ENCODE measurements around the gene VSTM2B.

The VSTM2B gene

GRCh38 chr19:29569038-29569911, 43.5 kb downstream of the VSTM2B start:
- no peak overlapping the region for H3K4me2 ChIP-seq (ENCODE audit: low read length)

GRCh38 chr19:29571181-29571580, 45.4 kb downstream of the VSTM2B start:
- H3K36me3 ChIP-seq (ENCODE audit: insufficient read depth, low read length) = no peaks in the 10 kb centered on the region
- H3K9me2 ChIP-seq (ENCODE audit: low read depth, low read length) = no peaks in the 10 kb centered on the region
- H3K4me2 ChIP-seq (ENCODE audit: low read length) = no peak overlapping the region
- no peak for TF ChIP-seq EZH2 (IDR thresholded peaks at IDR 0.05; ENCODE audit: borderline replicate concordance, low read length)
- TF ChIP-seq CTCF (IDR thresholded peaks at IDR 0.05; ENCODE audit: low read length) = no peak
- H3K9me3 ChIP-seq (ENCODE audit: low read length) = no peaks in the 10 kb centered on the region
- H2AFZ ChIP-seq (ENCODE audit: low read length) = no peak overlapping the region
- H3K79me2 ChIP-seq (ENCODE audit: insufficient read depth, low read length) = no peaks in the 10 kb centered on the region
- peaks cover 4% of the 10 kb centered on the region; the same call in 1 of the 2 replicates for H3K27me3 ChIP-seq (ENCODE audit: insufficient read depth, low read length)
- H3K9ac ChIP-seq (ENCODE audit: low read length) = no peak overlapping the region
- no peaks in the 10 kb centered on the region for H3K4me1 ChIP-seq (ENCODE audit: insufficient read depth, low read length, severe bottlenecking)
- H4K20me1 ChIP-seq (ENCODE audit: insufficient read depth, low read length) = no peaks in the 10 kb centered on the region
- no peaks in the 10 kb centered on the region for H3F3A ChIP-seq (ENCODE audit: insufficient read depth, low read length)
- H3K27ac ChIP-seq (ENCODE audit: low read depth, low read length, poor library complexity, severe bottlenecking) = no peak overlapping the region
- H3K4me3 ChIP-seq (ENCODE audit: low read depth, low read length, poor library complexity, severe bottlenecking) = no peak overlapping the region

More at GRCh38 chr19:29569038-29569911, 43.5 kb downstream of the VSTM2B start:
- H3K9me3 ChIP-seq (ENCODE audit: low read length) = no peaks in the 10 kb centered on the region
- no peaks in the 10 kb centered on the region for H4K20me1 ChIP-seq (ENCODE audit: insufficient read depth, low read length)
- TF ChIP-seq CTCF (IDR thresholded peaks at IDR 0.05; ENCODE audit: low read length) = no peak
- no peak for TF ChIP-seq EZH2 (IDR thresholded peaks at IDR 0.05; ENCODE audit: borderline replicate concordance, low read length)
- H2AFZ ChIP-seq (ENCODE audit: low read length) = no peak overlapping the region
- no peak overlapping the region for H3K9ac ChIP-seq (ENCODE audit: low read length)
- H3K79me2 ChIP-seq (ENCODE audit: insufficient read depth, low read length) = no peaks in the 10 kb centered on the region
- no peaks in the 10 kb centered on the region for H3K36me3 ChIP-seq (ENCODE audit: insufficient read depth, low read length)
- no peaks in the 10 kb centered on the region for H3K9me2 ChIP-seq (ENCODE audit: low read depth, low read length)
- no peaks in the 10 kb centered on the region for H3F3A ChIP-seq (ENCODE audit: insufficient read depth, low read length)
- H3K27ac ChIP-seq (ENCODE audit: low read depth, low read length, poor library complexity, severe bottlenecking) = no peak overlapping the region
- no peaks in the 10 kb centered on the region for H3K4me1 ChIP-seq (ENCODE audit: insufficient read depth, low read length, severe bottlenecking)
- H3K27me3 ChIP-seq (ENCODE audit: insufficient read depth, low read length) = 0 out of 2 replicates have a peak, but pooled peaks cover 4% of the 10 kb centered on the region
- H3K4me3 ChIP-seq (ENCODE audit: low read depth, low read length, poor library complexity, severe bottlenecking) = no peak overlapping the region

GRCh38 chr19:29573486-29573885, 47.7 kb downstream of the VSTM2B start:
- TF ChIP-seq CTCF (IDR thresholded peaks at IDR 0.05; ENCODE audit: low read length) (no peak), EZH2 (IDR thresholded peaks at IDR 0.05; ENCODE audit: borderline replicate concordance, low read length) (no peak)
- Histone ChIP-seq H3F3A (ENCODE audit: insufficient read depth, low read length) (no peaks in the 10 kb centered on the region), H3K79me2 (ENCODE audit: insufficient read depth, low read length) (no peaks in the 10 kb centered on the region), H3K9ac (ENCODE audit: low read length) (no peak overlapping the region), H2AFZ (ENCODE audit: low read length) (no peak overlapping the region), H3K4me1 (ENCODE audit: insufficient read depth, low read length, severe bottlenecking) (no peaks in the 10 kb centered on the region), H3K27ac (ENCODE audit: low read depth, low read length, poor library complexity, severe bottlenecking) (no peak overlapping the region), H3K36me3 (ENCODE audit: insufficient read depth, low read length) (no peaks in the 10 kb centered on the region), H3K9me3 (ENCODE audit: low read length) (no peaks in the 10 kb centered on the region), H4K20me1 (ENCODE audit: insufficient read depth, low read length) (no peaks in the 10 kb centered on the region), H3K4me3 (ENCODE audit: low read depth, low read length, poor library complexity, severe bottlenecking) (no peak overlapping the region), H3K4me2 (ENCODE audit: low read length) (no peak overlapping the region), H3K9me2 (ENCODE audit: low read depth, low read length) (no peaks in the 10 kb centered on the region), H3K27me3 (ENCODE audit: insufficient read depth, low read length) (peaks cover 4% of the 10 kb centered on the region; the same call in 1 of the 2 replicates)

Data from OCI-LY1 (cell line).